Nephron progenitor cell (in vitro differentiated cells): ENCODE measurements around the gene CYBA.
A peak's percentile ranks its signal among the peaks of the same experiment; 100 is the strongest.

Experiments used
- DNase-seq: peaks from one replicate; pipeline ENCODE4 v3.0.0; 2021
- H3K27ac Mint-ChIP-seq: 2 replicates; pipeline ENCODE4 v1.8.0; 2021; ENCODE audit warnings: mild to moderate bottlenecking, moderate library complexity, mixed read lengths
- H3K27me3 Mint-ChIP-seq: 2 replicates; pipeline ENCODE4 v1.8.0; 2021; ENCODE audit warnings: mild to moderate bottlenecking, low read depth, mixed read lengths; ENCODE audit not compliant: poor library complexity
- H3K36me3 Mint-ChIP-seq: 2 replicates; pipeline ENCODE4 v1.8.0; 2021; ENCODE audit warnings: low read depth, mixed read lengths
- H3K4me1 Mint-ChIP-seq: 2 replicates; pipeline ENCODE4 v1.8.0; 2021; ENCODE audit warnings: mixed read lengths
- H3K4me3 Mint-ChIP-seq: 2 replicates; pipeline ENCODE4 v1.8.0; 2021; ENCODE audit warnings: mild to moderate bottlenecking, moderate library complexity, mixed read lengths
- H3K9me3 Mint-ChIP-seq: 2 replicates; pipeline ENCODE4 v1.8.0; 2021; ENCODE audit warnings: mild to moderate bottlenecking, moderate library complexity, mixed read lengths
- TF ChIP-seq, protein P1 (sequence below): fragments of 200-600 bp; sonication (generic); IDR thresholded peaks from 2 replicates; pipeline ENCODE4 v1.5.0; 2021; ENCODE audit warnings: antibody characterized with exemption

Gene CYBA

DNA sequence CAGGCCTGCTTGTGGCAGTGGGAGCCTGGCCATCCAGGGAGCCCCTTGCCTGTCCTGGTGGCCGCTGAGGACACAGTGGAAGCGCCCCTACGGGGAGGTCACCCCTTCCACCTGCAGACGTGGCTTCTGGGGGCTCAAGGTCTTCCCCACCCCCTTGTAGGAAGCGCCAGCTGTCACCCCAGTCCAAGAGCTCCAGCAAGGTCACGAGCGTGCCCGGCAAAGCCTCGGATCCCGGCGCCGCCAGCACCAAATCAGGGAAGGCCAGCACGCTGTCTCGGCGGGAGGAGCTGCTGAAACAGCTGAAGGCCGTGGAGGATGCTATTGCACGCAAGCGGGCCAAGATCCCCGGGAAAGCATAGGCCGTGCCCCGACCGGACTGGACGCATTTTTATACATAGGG, 19.9 kb downstream of the CYBA start:
- Mint-ChIP-seq H3K27ac (no peak overlapping the region), H3K4me1 (no peaks in the 10 kb centered on the region), H3K36me3 (peaks cover 35% of the 10 kb centered on the region), H3K27me3 (peaks cover 17% of the 10 kb centered on the region), H3K4me3 (no peak overlapping the region), H3K9me3 (no peaks in the 10 kb centered on the region)
- no peak for DNase-seq
- TF ChIP-seq, protein P1, sequence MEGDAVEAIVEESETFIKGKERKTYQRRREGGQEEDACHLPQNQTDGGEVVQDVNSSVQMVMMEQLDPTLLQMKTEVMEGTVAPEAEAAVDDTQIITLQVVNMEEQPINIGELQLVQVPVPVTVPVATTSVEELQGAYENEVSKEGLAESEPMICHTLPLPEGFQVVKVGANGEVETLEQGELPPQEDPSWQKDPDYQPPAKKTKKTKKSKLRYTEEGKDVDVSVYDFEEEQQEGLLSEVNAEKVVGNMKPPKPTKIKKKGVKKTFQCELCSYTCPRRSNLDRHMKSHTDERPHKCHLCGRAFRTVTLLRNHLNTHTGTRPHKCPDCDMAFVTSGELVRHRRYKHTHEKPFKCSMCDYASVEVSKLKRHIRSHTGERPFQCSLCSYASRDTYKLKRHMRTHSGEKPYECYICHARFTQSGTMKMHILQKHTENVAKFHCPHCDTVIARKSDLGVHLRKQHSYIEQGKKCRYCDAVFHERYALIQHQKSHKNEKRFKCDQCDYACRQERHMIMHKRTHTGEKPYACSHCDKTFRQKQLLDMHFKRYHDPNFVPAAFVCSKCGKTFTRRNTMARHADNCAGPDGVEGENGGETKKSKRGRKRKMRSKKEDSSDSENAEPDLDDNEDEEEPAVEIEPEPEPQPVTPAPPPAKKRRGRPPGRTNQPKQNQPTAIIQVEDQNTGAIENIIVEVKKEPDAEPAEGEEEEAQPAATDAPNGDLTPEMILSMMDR = no peak

DNA sequence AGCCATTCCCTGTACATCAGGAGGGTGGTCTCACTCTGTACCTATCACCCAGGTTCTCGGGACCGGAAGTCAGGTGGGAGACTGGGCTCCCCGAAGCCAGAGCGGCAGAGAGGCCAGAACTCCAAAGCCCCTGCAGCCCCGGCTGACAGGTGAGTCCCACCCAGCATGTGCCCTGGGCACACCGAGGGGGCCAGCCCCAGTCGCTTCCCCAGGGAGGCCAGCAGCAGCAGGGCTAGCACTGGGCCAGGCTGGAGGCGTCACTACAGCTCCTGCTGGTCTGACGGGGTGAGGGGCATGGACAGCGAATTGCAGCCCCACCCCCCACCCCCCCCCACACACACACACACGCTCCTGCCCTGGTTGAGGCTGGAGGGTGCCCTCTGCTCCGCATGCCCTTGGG, 20.4 kb downstream of the CYBA start:
- Mint-ChIP-seq H3K9me3 (no peaks in the 10 kb centered on the region), H3K27ac (no peak overlapping the region), H3K36me3 (peaks cover 35% of the 10 kb centered on the region), H3K4me1 (no peaks in the 10 kb centered on the region), H3K4me3 (no peak overlapping the region), H3K27me3 (peaks cover 12% of the 10 kb centered on the region)
- TF ChIP-seq, protein P1 = no peak
- DNase-seq = no peak

DNA sequence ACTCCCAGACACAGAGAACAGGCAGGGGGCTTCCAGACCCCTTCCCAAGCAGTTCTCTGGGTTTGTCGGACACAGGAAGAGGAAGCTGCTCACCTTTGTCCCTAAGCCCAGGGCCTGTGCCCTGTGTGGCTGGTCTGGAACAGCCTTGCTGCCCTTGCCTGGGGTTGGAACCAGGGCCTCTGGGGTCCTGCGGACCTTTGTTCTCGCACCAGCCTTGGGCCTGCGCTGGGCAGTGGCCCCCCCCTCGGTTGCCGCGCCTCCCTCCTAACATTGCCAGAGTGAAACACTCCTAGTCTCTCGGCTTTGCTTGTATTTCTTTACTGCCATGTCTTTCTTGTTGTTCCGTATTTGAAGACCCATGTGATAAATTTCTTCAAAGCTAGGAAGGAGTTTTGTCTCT, 21.0 kb downstream of the CYBA start:
- Mint-ChIP-seq H3K9me3 (no peaks in the 10 kb centered on the region), H3K4me3 (no peak overlapping the region), H3K4me1 (no peaks in the 10 kb centered on the region), H3K36me3 (peaks cover 35% of the 10 kb centered on the region), H3K27ac (no peak overlapping the region), H3K27me3 (peaks cover 6% of the 10 kb centered on the region)
- TF ChIP-seq, protein P1 = no peak
- no peak for DNase-seq

DNA sequence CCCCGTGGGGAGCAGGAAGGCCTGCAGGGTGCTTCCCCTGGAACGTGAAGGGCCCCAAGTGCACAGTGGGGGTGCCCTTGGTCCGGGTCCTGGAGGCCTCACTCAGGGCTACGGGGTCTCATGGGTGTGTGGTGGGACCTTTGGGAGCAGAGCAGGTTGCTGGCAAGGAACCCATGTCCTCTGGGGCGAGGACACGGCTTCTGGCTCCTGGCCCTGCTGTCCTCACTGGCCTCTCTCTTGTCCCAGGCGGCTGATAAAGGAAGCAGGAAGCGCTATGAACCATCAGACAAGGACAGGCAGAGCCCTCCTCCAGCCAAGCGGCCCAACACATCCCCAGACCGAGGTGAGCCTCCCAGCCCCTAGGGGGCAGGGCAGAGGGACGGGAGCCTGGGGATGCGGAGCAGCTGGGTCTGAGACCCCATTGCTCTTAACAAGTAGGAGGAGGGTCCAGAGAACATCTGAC, 22.3 kb downstream of the CYBA start:
- peaks cover 3% of the 10 kb centered on the region for H3K27me3 Mint-ChIP-seq
- no peaks in the 10 kb centered on the region for H3K4me1 Mint-ChIP-seq
- no peak overlapping the region for H3K27ac Mint-ChIP-seq
- peak; percentile 45 for DNase-seq
- peaks cover 35% of the 10 kb centered on the region for H3K36me3 Mint-ChIP-seq
- TF ChIP-seq, protein P1 = peak; percentile 44
- no peak overlapping the region for H3K4me3 Mint-ChIP-seq
- H3K9me3 Mint-ChIP-seq = no peaks in the 10 kb centered on the region

DNA sequence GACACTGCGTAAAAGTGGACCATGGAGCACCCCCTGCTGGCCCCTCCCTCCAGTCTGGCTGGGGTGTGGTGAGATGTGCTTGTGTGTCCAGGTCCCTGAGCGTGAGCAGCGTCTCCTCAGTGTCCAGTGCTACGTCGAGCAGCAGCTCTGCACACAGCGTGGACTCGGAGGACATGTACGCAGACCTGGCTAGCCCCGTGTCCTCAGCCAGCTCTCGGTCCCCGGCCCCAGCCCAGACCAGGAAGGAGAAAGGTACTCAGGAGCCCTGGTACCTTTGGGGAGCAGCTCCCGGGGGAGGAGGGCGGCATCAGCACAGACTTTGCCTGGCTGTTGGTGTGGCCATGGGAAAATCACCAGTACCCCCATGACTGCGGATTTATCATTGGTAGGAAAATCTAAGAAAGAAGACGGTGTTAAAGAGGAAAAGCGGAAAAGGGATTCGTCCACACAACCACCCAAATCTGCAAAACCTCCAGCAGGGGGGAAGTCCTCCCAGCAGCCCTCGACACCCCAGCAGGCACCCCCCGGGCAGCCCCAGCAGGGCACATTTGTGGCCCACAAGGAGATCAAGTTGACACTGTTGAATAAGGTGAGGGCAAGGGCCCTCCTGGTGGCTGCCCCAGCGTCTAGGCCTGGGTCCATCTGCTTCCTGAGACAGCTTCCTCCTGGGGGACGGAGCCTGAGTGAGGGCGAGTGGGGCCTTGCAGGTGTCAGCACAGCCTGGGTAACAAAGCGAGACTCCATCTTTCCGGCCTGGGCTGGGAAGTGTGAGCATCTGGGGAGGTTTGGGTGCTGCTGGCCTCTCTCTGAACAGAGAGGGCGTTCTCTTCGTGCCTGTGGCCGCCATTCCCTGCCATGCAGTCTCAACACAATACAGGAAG, 23.1 kb downstream of the CYBA start:
- TF ChIP-seq, protein P1 = no peak
- no peaks in the 10 kb centered on the region for H3K4me1 Mint-ChIP-seq
- peaks cover 34% of the 10 kb centered on the region for H3K36me3 Mint-ChIP-seq
- no peak overlapping the region for H3K4me3 Mint-ChIP-seq
- no peak for DNase-seq
- H3K27me3 Mint-ChIP-seq = no peaks in the 10 kb centered on the region
- no peaks in the 10 kb centered on the region for H3K9me3 Mint-ChIP-seq
- no peak overlapping the region for H3K27ac Mint-ChIP-seq

DNA sequence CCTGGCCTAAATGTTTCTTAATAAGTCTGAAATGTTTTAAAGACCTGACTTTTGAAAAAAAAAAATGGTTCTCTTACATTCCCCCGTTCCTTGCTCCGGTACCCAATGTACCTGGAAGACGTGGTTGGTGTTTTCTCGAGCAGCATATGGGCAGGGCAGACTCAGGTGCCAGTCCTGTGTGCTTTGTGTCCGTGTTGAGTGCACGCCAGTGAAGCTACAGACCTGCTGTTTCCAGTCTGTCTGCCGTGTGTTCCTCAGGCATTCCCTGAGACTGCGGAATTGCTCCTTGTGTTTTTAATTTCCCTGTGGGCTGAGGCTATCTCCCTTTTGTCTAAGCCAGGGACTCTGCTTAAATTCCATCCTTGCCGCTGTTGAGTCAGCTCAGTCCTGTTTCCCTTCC, 24.2 kb downstream of the CYBA start:
- TF ChIP-seq, protein P1 = no peak
- Mint-ChIP-seq H3K4me3 (no peak overlapping the region), H3K36me3 (peaks cover 33% of the 10 kb centered on the region), H3K27ac (peak overlapping the region; percentile 55), H3K4me1 (no peaks in the 10 kb centered on the region), H3K27me3 (no peaks in the 10 kb centered on the region), H3K9me3 (no peaks in the 10 kb centered on the region)
- DNase-seq = no peak
